Fibroblast of villous mesenchyme (primary cell): ENCODE data around the gene HPN. TPM values are rescaled to one million over a fixed set of nuclear protein-coding genes. Genes with fewer than 3 reads are reported as not detected.
"Not testable (repeated sequence)": the region's sequence is repeated elsewhere in the genome, so short reads cannot be mapped to it uniquely, and the experiment has no call there.

Experiments
- DNase-seq: peaks from one replicate; pipeline ENCODE4 v3.0.0-alpha.2; 2010; ENCODE audit warnings: low read depth
- H3K4me3 ChIP-seq: 2 replicates; pipeline ENCODE4 v1.5.1; 2011; ENCODE audit warnings: low read depth, mild to moderate bottlenecking, low read length
- total RNA-seq: library from RNA; depleted of rRNA; stranded (reverse); fragments of >200 nt; gene quantifications from 2 replicates; pipeline ENCODE4 v1.2.3, GENCODE V29; 2012
- TF ChIP-seq, protein P1 (sequence below): IDR thresholded peaks from 2 replicates; pipeline ENCODE4 v1.5.1; 2012; ENCODE audit warnings: low read depth, mild to moderate bottlenecking, low read length; ENCODE audit not compliant: insufficient read depth

The HPN gene
- total RNA-seq, 1 donor = not detected

DNA sequence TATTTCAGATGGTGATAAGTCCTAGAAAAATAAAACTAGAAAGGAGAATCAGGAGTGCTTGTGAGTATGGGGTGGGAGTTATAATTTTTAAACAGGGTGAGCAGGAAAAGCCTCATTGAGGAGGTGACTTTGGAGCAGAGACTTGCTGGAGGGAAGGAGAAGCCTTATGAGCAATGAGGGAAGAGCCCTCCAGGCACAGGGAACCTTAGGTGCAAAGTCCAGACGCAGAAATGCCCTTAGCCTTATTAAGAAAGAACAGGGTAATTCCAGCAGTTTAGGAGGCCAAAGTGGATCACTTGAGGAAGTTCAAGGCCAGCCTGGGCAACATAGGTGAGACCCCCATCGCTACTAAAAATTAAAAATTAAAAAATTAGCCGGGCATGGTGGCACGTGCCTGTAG is 53.1 kb downstream of the HPN start:
- no peak for DNase-seq
- H3K4me3 ChIP-seq = no peak overlapping the region
- TF ChIP-seq, protein P1, sequence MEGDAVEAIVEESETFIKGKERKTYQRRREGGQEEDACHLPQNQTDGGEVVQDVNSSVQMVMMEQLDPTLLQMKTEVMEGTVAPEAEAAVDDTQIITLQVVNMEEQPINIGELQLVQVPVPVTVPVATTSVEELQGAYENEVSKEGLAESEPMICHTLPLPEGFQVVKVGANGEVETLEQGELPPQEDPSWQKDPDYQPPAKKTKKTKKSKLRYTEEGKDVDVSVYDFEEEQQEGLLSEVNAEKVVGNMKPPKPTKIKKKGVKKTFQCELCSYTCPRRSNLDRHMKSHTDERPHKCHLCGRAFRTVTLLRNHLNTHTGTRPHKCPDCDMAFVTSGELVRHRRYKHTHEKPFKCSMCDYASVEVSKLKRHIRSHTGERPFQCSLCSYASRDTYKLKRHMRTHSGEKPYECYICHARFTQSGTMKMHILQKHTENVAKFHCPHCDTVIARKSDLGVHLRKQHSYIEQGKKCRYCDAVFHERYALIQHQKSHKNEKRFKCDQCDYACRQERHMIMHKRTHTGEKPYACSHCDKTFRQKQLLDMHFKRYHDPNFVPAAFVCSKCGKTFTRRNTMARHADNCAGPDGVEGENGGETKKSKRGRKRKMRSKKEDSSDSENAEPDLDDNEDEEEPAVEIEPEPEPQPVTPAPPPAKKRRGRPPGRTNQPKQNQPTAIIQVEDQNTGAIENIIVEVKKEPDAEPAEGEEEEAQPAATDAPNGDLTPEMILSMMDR = no peak

DNA sequence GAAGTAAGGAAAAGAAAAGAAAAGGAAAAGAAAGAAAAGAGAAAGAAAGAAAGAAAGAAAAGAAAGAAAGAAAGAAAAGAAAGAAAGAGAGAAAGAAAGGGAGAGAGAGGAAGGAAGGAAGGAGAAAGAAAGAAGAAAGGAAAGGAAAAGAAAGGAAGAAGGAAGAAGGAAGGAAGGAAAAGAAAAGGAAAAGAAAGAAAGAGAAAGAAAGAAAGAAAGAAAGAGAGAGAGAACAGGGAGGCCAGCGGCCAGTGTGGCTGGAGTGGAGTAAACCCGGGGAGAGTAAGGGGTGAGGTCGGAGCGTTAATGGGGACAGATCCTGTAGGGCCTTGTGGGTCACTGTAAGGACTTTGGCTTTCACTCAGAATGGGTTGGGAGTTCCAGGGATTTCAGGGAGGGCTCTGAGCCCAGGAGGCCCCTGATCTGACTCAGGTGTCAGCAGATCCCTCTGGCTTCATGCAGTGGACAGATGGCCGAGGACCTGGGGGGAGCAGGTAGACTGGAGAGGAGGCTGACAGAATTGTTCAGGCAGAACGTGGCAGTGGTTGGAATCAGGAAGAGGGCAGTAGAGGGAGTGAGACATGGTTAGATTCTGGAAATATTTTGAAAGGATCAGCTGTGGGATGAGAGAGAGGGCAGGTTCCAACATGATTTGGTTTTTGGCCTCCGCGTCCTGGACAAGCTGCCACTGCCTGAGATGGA is 54.3 kb downstream of the HPN start:
- no peak overlapping the region for H3K4me3 ChIP-seq
- no peak for DNase-seq
- TF ChIP-seq, protein P1 = no peak

DNA sequence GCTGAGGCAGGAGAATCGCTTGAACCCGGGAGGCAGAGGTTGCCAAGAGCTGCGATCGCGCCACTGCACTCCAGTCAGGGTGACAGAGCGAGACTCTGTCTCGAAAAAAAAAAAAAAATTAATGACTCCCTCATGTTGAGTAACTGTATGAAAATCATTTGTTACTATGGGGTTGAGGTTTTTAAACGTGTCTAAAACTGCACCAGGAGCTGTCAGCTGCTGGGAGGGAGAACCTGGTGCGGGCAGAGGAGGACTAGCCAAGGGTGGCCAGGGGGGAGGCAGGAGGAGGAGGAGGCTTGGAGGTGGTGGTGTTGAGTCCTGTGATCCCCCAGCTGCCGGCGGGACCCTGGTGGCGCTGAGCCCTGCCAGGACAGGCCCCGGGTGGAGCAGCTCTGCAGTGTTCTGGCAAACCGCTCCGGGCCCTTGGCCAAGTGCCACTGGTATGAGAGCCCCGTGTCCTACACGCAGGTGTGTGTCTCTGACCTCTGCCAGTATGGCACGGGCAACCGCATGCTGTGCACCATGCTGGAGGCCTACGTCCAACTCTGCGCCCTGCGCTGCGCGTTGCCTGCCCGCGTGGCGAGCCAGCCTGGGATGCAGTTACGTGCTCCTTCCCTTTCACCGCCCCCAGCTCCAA is 57.0 kb downstream of the HPN start:
- TF ChIP-seq, protein P1 = no peak
- no peak for DNase-seq
- H3K4me3 ChIP-seq = no peak overlapping the region

DNA sequence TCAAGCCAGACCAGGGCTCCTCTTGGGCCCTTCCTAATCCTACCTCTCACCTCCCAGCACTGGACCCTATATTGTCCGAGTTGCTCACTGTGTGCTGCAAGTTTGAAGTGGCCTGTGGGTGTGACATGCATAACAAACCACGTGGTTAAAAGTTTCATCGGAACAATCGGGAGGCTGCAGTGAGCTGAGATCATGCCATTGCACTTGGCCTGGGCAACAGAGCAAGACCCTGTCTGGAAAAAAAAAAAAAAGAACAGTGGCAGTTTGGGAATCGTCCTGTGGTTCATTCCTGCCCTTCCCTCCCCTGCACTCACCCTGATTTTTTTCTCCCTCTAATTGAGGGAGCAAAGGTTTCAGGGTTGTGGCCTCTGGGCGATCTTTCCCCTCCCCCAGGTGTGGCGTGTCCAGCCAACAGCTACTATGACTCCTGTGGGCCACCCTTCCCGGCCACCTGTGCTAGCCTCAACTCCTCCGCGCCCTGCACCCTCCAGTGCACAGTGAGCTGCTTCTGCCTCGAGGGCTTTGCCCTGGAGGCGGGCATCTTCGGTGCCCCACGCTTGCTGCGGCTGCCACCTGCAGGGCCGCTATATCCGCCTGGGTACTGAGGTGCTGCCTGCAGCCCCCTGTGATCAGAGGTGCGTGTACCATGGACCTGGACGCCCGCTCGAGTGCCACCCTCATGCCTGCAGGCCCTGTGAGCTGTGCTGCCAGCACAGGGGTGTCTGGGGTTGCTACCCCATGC is 57.8 kb downstream of the HPN start:
- DNase-seq = no peak

DNA sequence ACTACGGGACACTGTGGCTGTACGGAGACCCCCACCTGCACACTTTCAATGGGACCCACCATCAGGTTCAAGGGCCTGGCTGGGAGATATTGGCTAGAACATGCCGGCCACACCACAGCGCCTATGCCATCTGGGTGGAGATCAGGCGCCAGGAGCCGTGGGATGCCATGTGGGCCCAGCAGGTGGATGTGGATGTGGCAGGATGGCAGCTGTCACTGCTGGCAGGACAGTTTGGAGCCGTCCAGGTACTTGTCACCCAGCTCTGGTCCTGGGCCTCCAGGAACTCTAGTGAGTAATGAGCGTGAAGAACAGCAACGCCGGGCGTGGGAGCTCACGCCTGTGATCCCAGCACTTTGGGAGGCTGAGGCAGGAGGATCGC is 58.4 kb downstream of the HPN start:
- no peak for DNase-seq
- TF ChIP-seq, protein P1 = no peak
- no peak overlapping the region for H3K4me3 ChIP-seq

More for the DNA sequence above, 57.8 kb downstream of the HPN start:
- TF ChIP-seq, protein P1 = no peak
- no peak overlapping the region for H3K4me3 ChIP-seq

DNA sequence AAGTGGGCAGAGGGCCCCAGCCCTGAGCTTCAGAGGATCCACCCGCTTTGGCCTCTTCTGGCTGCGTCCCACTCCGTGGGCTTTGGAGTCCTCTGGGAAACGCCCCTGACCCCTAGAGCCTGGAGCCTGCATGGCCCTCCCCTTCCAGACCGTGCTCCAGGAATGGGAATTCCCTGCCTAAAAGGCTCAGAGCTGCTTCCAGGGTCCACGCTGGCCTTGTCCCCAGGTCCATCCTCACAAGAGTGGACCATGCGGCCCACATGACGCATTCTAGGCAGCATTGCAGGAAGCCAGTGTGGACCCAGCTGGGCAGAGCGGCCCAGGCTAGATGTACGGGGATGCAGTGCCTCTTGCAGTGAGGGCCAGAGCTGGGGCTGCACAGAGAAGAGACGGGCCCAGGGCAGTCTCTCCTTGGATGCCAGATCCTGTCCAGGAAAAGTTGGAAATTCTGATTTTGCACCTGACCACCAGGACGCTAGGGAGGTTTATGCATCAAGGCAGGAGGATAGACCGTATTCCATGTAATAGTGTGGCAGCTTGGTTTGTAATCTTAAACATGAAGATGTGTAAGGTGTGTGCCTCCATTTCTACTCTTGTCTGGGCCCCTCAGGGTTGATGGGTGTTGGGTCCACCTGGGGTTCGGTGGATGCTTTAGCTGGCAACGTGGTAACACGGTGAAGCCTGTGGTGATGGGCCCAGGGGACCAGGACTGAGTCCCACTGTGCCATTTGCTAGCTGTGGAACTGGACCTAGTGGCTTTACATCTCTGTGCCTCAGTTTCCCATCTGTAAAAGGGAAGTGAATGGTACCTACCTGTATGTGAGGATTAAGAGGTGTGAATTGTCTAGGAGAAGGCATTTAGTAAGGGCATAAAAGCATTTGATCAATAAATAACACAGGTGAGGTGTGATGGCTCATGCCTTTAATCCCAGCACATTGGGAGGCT is 59.3 kb downstream of the HPN start:
- no peak for DNase-seq
- TF ChIP-seq, protein P1 = no peak

DNA sequence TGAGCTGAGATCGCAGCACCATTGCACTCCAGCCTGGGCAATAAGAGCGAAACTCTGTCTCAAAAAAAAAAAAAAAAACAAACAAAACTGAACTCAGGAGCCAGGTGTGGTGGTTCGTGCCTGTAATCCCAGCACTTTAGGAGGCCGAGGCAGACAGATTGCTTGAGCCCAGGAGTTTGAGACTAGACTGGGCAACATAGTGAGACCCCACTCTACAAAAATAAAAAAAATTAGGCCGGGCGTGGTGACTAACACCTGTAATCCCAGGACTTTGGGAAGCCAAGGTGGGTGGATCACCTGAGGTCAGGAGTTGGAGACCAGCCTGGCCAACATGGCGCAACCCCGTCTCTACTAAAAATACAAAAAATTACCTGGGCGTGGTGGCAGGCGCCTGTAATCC is 60.4 kb downstream of the HPN start:
- H3K4me3 ChIP-seq, DNase-seq: not testable (repeated sequence)

More for the DNA sequence above, 59.3 kb downstream of the HPN start:
- H3K4me3 ChIP-seq = no peak overlapping the region

DNA sequence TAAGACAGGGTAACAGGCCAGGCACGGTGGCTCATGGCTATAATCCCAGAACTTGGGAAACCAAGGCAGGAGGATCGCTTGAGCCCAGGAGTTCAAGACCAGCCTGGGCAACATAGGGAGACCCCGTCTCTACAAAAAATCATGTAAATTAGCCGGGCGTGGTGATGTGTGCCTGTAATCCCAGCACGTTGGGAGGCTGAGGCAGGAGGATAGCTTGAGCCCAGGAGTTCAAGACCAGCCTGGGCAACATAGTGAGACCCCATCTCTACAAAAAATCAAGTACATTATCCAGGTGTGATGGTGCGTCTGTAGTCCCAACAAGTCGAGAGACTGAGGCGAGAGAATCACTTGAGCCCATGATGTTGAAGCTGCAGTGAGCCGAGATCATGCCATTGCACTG is 62.1 kb downstream of the HPN start:
- H3K4me3 ChIP-seq, DNase-seq: not testable (repeated sequence)
